Stomach (tissue), 9 donors: ENCODE measurements around the gene HPS3. TPM values are rescaled to one million over a fixed set of nuclear protein-coding genes. Genes with fewer than 3 reads are reported as not detected.
A peak's percentile ranks its signal among the peaks of the same experiment; 100 is the strongest.
"Not testable (repeated sequence)": the region's sequence is repeated elsewhere in the genome, so short reads cannot be mapped to it uniquely, and the experiment has no call there.

Experiments
- DNase-seq, 2 donors: peaks; one replicate each; pipeline versions ENCODE4 v3.0.0 to v3.0.0-alpha.2; 2013 to 2019
- H3K27ac ChIP-seq, 5 donors: fragments of 200-600 bp in 4 of 5; sonication (generic) in 4 of 5; one replicate each; pipeline ENCODE4 v1.5.1; 2013 to 2019; ENCODE audit warnings: mild to moderate bottlenecking in 1 of 5, moderate library complexity in 1 of 5
- H3K27me3 ChIP-seq, 3 donors: fragments of 200-600 bp; sonication (generic); one replicate each; pipeline ENCODE4 v1.5.1; 2017 to 2019; ENCODE audit warnings: mixed run types in 1 of 3
- H3K36me3 ChIP-seq, 4 donors: fragments of 200-600 bp; sonication (generic); 1 replicate in 3 of 4; 2 replicates in 1 of 4; pipeline ENCODE4 v1.5.1; 2016 to 2019
- H3K4me1 ChIP-seq, 4 donors: fragments of 200-600 bp; sonication (generic); one replicate each; pipeline ENCODE4 v1.5.1; 2016 to 2019
- H3K4me3 ChIP-seq, 4 donors: fragments of 200-600 bp; sonication (generic) in 3 of 4; one replicate each; pipeline ENCODE4 v1.5.1; 2016 to 2019; ENCODE audit warnings: mild to moderate bottlenecking in 1 of 4
- H3K9me3 ChIP-seq, 4 donors: fragments of 200-600 bp; sonication (generic); one replicate each; pipeline ENCODE4 v1.5.1; 2016 to 2019
- EP300 ChIP-seq: sonication (generic); formaldehyde crosslinking; IDR thresholded peaks from one replicate; pipeline ENCODE4 v1.6.1; 2017; ENCODE audit warnings: antibody characterized with exemption
- POLR2A ChIP-seq, 4 donors: fragments of 450-650 bp; IDR thresholded peaks; one replicate each; pipeline ENCODE4 v1.6.1; 2016; ENCODE audit warnings: antibody characterized with exemption in 4 of 4, control low read depth in 2 of 4, mild to moderate bottlenecking in 1 of 4, moderate library complexity in 1 of 4
- POLR2AphosphoS5 ChIP-seq, 3 donors: sonication (generic); formaldehyde crosslinking; IDR thresholded peaks; one replicate each; pipeline ENCODE4 v1.6.1; 2016; ENCODE audit warnings: antibody characterized with exemption in 3 of 3
- WGBS, 5 donors: extraction: QIAGEN DNeasy Blood & Tissue Kit in 3 of 5; methylation state at CpG; one replicate each; pipeline versions ENCODE4 v1.1.5 to v1.1.7; 2013 to 2018; 5-methylcytosine and 5-hydroxymethylcytosine counted together
- intact Hi-C: fragments of 100-400 bp; cut with DNase I; formaldehyde crosslinking; loops from one replicate; pipeline ENCODE4 v1.15.1; 2023; ENCODE audit warnings: low total_unique reads
- polyA plus RNA-seq, 3 donors: library from polyadenylated mRNA; stranded (reverse); fragments of 200-250 nt; gene quantifications; one replicate each; pipeline ENCODE4 v1.2.3, GENCODE V29; 2013
- total RNA-seq, 5 donors: library from RNA; depleted of rRNA; stranded (reverse); fragments of >200 nt; gene quantifications; one replicate each; pipeline versions ENCODE4 v1.1.0 to v1.2.3, GENCODE V29; 2014 to 2016
- TF ChIP-seq, protein P1 (sequence below), 7 experiments: fragments of 450-650 bp in 4 of 7; fragments of 200-600 bp in 3 of 7; sonication (generic) in 3 of 7; IDR thresholded peaks; one replicate each; pipeline ENCODE4 v1.5.1; 2016 to 2019; ENCODE audit warnings: antibody characterized with exemption in 7 of 7, control low read depth in 2 of 7, mild to moderate bottlenecking in 1 of 7
- donor health status: healthy with polysubstance abuse.
- donor health status: Bipolar disorder and iron deficiency.
- donor health status: healthy.

HPS3 gene
- total and polyA plus RNA-seq, 8 donors: 6.3 to 23.9 (median 12.1) TPM

DNA sequence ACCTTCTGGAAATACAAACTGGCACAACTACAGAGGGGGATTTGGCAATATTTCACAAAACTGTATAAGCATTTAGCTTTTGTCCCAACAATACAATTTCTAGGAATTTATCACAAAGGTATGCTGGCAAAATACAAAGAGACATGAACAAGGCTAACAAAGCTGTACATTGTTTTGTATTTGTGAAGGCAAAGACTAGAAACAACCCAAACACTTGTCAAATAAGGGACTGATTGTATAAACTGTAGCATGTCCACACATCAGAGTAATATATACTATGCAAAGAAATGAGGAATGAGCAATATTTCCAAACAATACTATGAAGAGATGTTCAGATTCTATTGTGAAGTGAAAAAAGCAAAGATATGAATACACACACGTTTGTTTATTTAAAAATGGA, 65.8 kb downstream of the HPS3 start:
- H3K36me3 ChIP-seq: no peaks in the 10 kb centered on the region
- no peak for DNase-seq
- H3K27me3 ChIP-seq: peaks cover 0 to 3% (median 0%) of the 10 kb centered on the region in 3 donors
- 39 to 73% (median 50%) methylated on average over 1 of the region's 1 CpG for WGBS, 5 donors
- H3K9me3 ChIP-seq: no peaks in the 10 kb centered on the region
- intact Hi-C loops: no loop called here
- H3K4me1 ChIP-seq: no peaks in the 10 kb centered on the region
- no peak overlapping the region for H3K4me3 ChIP-seq
- TF ChIP-seq POLR2A (IDR thresholded peaks at IDR 0.05) (no peak), POLR2AphosphoS5 (IDR thresholded peaks at IDR 0.05) (no peak), EP300 (no peak)
- TF ChIP-seq, protein P1, sequence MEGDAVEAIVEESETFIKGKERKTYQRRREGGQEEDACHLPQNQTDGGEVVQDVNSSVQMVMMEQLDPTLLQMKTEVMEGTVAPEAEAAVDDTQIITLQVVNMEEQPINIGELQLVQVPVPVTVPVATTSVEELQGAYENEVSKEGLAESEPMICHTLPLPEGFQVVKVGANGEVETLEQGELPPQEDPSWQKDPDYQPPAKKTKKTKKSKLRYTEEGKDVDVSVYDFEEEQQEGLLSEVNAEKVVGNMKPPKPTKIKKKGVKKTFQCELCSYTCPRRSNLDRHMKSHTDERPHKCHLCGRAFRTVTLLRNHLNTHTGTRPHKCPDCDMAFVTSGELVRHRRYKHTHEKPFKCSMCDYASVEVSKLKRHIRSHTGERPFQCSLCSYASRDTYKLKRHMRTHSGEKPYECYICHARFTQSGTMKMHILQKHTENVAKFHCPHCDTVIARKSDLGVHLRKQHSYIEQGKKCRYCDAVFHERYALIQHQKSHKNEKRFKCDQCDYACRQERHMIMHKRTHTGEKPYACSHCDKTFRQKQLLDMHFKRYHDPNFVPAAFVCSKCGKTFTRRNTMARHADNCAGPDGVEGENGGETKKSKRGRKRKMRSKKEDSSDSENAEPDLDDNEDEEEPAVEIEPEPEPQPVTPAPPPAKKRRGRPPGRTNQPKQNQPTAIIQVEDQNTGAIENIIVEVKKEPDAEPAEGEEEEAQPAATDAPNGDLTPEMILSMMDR (IDR thresholded peaks at IDR 0.05): no peak
- no peak overlapping the region for H3K27ac ChIP-seq

DNA sequence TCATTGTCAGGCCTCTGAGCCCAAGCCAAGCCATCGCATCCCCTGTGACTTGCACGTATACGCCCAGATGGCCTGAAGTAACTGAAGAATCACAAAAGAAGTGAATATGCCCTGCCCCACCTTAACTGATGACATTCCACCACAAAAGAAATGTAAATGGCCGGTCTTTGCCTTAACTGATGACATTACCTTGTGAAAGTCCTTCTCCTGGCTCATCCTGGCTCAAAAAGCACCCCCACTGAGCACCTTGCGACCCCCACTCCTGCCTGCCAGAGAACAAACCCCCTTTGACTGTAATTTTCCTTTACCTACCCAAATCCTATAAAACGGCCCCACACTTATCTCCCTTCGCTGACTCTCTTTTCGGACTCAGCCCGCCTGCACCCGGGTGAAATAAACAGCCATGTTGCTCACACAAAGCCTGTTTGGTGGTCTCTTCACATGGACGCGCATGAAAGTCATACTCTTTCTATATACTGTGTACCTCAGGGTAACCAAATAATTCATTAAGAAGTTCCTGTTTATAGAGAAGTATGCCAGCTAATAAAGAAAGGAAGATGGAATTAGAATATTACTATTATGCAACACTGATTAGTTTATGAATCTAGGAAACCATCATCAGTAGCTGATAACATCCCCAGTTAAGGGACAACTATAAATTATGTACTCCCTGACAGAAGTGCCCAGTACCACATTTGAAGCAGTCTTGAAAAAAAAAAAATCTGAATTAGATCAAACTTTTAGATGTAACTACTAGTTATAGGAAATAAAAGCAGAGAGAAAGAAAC, 67.6 kb downstream of the HPS3 start:
- intact Hi-C loops, H3K36me3 ChIP-seq, H3K27ac ChIP-seq, H3K9me3 ChIP-seq, H3K27me3 ChIP-seq, DNase-seq, H3K4me1 ChIP-seq, H3K4me3 ChIP-seq: not testable (repeated sequence)
- WGBS, 5 donors: 86 to 89% (median 87%) methylated on average over 12 of the region's 12 CpGs

DNA sequence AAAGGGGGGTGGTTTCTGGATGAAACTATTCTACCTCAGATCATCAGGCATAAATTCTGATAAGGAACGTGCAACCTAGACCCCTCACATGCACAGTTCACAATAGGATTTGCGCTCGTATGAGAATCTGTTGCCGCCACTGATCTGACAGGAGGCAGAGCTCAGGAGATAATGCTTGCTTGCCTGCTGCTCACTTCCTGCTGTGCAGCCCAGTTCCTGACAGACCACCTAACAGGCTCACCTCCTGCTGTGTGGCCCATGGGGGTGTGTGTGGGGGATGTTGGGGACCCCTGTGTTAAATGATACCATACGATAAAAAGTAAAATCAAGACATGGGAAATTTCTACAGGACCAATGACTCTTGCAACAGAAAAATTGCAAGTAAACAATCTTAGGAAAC, 68.2 kb downstream of the HPS3 start:
- TF ChIP-seq EP300: no peak
- TF ChIP-seq, protein P1 (IDR thresholded peaks at IDR 0.05): no peak
- TF ChIP-seq POLR2A (IDR thresholded peaks at IDR 0.05): no peak
- no peak for TF ChIP-seq POLR2AphosphoS5 (IDR thresholded peaks at IDR 0.05)
- no peak overlapping the region for H3K4me3 ChIP-seq
- H3K4me1 ChIP-seq: no peaks in the 10 kb centered on the region
- intact Hi-C loops: no loop called here
- no peak overlapping the region for H3K27ac ChIP-seq
- 60 to 76% (median 63%) methylated on average over 5 of the region's 5 CpGs for WGBS, 5 donors
- H3K9me3 ChIP-seq: no peaks in the 10 kb centered on the region
- DNase-seq: peak in 1 of 2 donors; percentile 17
- H3K27me3 ChIP-seq: peaks cover 0 to 3% (median 0%) of the 10 kb centered on the region in 3 donors
- H3K36me3 ChIP-seq: peaks cover 0 to 5% (median 0%) of the 10 kb centered on the region in 4 donors

DNA sequence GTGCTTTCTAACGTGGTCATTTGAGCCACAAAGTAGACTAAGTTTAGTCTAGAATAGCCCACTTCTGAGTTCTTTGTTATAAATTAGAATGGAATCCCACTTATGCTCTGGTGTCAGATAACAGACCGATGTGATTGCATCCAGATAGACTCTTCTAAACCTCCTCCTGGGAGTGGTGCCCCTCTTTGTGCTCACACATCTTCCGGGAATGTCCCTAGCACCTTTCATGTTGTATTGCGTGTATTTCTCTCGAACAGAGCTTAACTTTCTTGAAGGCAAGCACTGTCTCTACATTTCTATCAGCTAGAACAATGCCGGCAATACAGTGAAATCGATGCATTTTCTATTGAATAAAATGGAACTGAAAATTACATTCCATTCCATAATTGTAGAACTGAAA, 69.2 kb downstream of the HPS3 start:
- H3K36me3 ChIP-seq: peaks cover 0 to 5% (median 0%) of the 10 kb centered on the region in 4 donors
- H3K27me3 ChIP-seq: peaks cover 0 to 3% (median 0%) of the 10 kb centered on the region in 3 donors
- no peak overlapping the region for H3K4me3 ChIP-seq
- no peak for DNase-seq
- WGBS, 5 donors: 66 to 71% (median 68%) methylated on average over 7 of the region's 7 CpGs
- intact Hi-C loops: no loop called here
- TF ChIP-seq POLR2AphosphoS5 (IDR thresholded peaks at IDR 0.05) (no peak), POLR2A (IDR thresholded peaks at IDR 0.05) (no peak), EP300 (no peak)
- TF ChIP-seq, protein P1 (IDR thresholded peaks at IDR 0.05): no peak
- H3K27ac ChIP-seq: no peak overlapping the region
- H3K9me3 ChIP-seq: no peaks in the 10 kb centered on the region
- H3K4me1 ChIP-seq: no peaks in the 10 kb centered on the region

DNA sequence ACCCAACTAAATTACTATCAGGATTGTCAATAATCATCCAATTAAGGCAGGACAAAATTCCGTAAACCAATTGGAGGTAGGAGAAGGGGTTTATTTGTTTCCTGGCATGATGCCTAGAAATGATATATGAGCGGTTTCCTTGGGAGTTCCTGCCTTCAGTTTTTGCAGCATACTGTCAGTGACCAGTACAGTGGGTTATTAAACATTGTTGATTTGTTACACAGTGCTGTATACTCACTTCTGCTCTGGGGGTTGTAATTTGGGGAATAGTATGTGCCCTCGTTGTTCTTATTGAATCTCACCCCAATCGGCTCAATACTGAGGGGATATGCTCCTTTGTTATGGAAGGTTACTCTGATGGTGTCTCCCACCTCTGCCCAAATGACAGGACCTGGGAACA, 70.0 kb downstream of the HPS3 start:
- peak in 1 of 2 donors; percentile 34 for DNase-seq
- Histone ChIP-seq H3K4me1 (no peaks in the 10 kb centered on the region), H3K9me3 (no peaks in the 10 kb centered on the region), H3K27ac (no peak overlapping the region), H3K27me3 (peaks cover 0 to 3% (median 0%) of the 10 kb centered on the region in 3 donors), H3K4me3 (no peak overlapping the region), H3K36me3 (peaks cover 0 to 5% (median 0%) of the 10 kb centered on the region in 4 donors)
- WGBS, 5 donors: 24 to 31% (median 27%) methylated on average over 4 of the region's 4 CpGs
- intact Hi-C loops: no loop called here
- no peak for TF ChIP-seq POLR2AphosphoS5 (IDR thresholded peaks at IDR 0.05)
- TF ChIP-seq POLR2A (IDR thresholded peaks at IDR 0.05): no peak
- TF ChIP-seq EP300: no peak
- TF ChIP-seq, protein P1 (IDR thresholded peaks at IDR 0.05): no peak
